HEK293T (cell line): ENCODE measurements around the gene TTC39B.
A peak's percentile ranks its signal among the peaks of the same experiment; 100 is the strongest.

Experiments
- CTCF ChIA-PET: fragments of 350-600 bp; formaldehyde crosslinking; extraction: SDS; loops from one replicate; lab custom pipeline; 2021; ENCODE audit warnings: antibody characterized with exemption, inconsistent platforms; lab: Yijun Ruan, JAX
- POLR2A ChIA-PET: fragments of 350-600 bp; formaldehyde crosslinking; extraction: SDS; loops from one replicate; lab custom pipeline; 2020; ENCODE audit warnings: antibody characterized with exemption, inconsistent platforms; lab: Yijun Ruan, JAX
- DNase-seq: peaks from one replicate; pipeline ENCODE4 v3.0.0; 2012; ENCODE audit warnings: mixed read lengths; ENCODE audit errors: extremely low spot score
- ARNT ChIP-seq: fragments of 450-650 bp; IDR thresholded peaks from 2 replicates; pipeline ENCODE4 v1.6.1; 2017; ENCODE audit warnings: mild to moderate bottlenecking
- BHLHE40 ChIP-seq: fragments of 450-650 bp; IDR thresholded peaks from 2 replicates; pipeline ENCODE4 v1.6.1; 2016; ENCODE audit warnings: mild to moderate bottlenecking, moderate library complexity, borderline replicate concordance
- CTBP1 ChIP-seq: fragments of 450-650 bp; IDR thresholded peaks from 2 replicates; pipeline ENCODE4 v1.6.1; 2016; ENCODE audit warnings: borderline replicate concordance
- ELF4 ChIP-seq: fragments of 450-650 bp; IDR thresholded peaks from 2 replicates; pipeline ENCODE4 v1.6.1; 2017; ENCODE audit warnings: antibody characterized with exemption
- FOXA1 ChIP-seq: fragments of 450-650 bp; IDR thresholded peaks from 2 replicates; pipeline ENCODE4 v1.6.1; 2016; ENCODE audit warnings: mild to moderate bottlenecking
- FOXK2 ChIP-seq: fragments of 450-650 bp; IDR thresholded peaks from 2 replicates; pipeline ENCODE4 v1.6.1; 2016; ENCODE audit warnings: mild to moderate bottlenecking
- FOXM1 ChIP-seq: fragments of 450-650 bp; IDR thresholded peaks from 2 replicates; pipeline ENCODE4 v1.6.1; 2017; ENCODE audit warnings: mild to moderate bottlenecking, borderline replicate concordance
- HDGF ChIP-seq: fragments of 450-650 bp; IDR thresholded peaks from 2 replicates; pipeline ENCODE4 v1.6.1; 2017; ENCODE audit warnings: antibody characterized with exemption, borderline replicate concordance
- L3MBTL2 ChIP-seq: fragments of 450-650 bp; conservative IDR thresholded peaks from 2 replicates; pipeline ENCODE4 v1.6.1; 2016; ENCODE audit warnings: mild to moderate bottlenecking
- LEF1 ChIP-seq: fragments of 450-650 bp; IDR thresholded peaks from 2 replicates; pipeline ENCODE4 v1.6.1; 2017; ENCODE audit warnings: mild to moderate bottlenecking, borderline replicate concordance
- NFRKB ChIP-seq: fragments of 450-650 bp; IDR thresholded peaks from 2 replicates; pipeline ENCODE4 v1.6.1; 2016; ENCODE audit warnings: mild to moderate bottlenecking, moderate library complexity
- SP1 ChIP-seq: fragments of 450-650 bp; IDR thresholded peaks from 2 replicates; pipeline ENCODE4 v1.6.1; 2017
- SUZ12 ChIP-seq: fragments of 450-650 bp; IDR thresholded peaks from 2 replicates; pipeline ENCODE4 v1.6.1; 2016; ENCODE audit warnings: mild to moderate bottlenecking
- TARDBP ChIP-seq: fragments of 450-650 bp; IDR thresholded peaks from 2 replicates; pipeline ENCODE4 v1.6.1; 2016
- ZNF384 ChIP-seq: fragments of 450-650 bp; IDR thresholded peaks from 2 replicates; pipeline ENCODE4 v1.6.1; 2016
- TF ChIP-seq, protein P1 (sequence below): fragments of 450-650 bp; IDR thresholded peaks from 2 replicates; pipeline ENCODE4 v1.6.1; 2016

TTC39B gene

DNA sequence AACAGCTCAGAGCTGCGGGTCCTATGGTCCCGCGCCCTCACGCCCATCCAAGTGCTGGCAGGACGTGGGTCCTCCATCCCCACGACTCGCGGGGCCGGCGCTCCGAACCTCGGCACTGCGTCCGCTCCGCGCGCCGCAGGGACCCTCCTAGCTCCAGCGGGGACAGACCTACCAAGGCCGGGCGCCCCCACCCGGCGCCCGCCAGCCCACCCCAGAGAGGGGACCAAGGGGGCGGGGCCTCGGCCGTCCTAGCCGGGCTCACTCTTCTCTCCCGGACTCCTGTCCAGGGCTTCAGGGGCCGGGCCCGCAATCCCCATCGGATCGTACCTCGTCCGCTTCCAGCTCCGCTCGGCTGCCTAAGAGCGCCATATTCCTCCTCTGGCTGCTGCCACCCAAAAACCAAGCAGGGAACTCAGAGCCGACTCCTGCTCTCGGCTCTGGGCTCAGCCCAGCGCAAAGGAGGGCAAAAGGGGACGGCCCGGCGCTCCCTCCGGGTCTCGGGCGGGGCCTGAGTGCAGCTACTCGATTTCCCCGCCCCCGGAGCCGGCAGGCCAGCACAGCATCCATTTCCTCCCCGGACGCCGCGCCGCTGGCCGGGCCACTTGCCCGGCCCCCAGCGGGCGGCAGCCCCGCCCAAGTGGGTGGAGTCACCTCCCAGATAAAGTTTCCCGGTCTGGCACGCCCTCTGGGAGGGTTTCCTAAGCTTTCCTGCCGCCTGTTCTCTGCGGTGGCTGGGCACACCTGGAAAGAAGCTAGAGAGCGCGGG lies at the start of gene TTC39B:
Gene TTC39B (minus strand): TSS at position 460 of the 766 bp plus-strand sequence. CDS start 91 bp downstream, at position 369.
- ChIA-PET CTCF (no interaction called here), POLR2A (interaction anchor here (0.8 to 2.1 kb wide), 2 partner anchors 8 to 115 kb away, joined by 3 to 6 read pairs; partner anchors contain the start of gene SNAPC3)
- DNase-seq = peak; percentile 85
- TF ChIP-seq FOXA1 (no peak), ARNT (no peak), SUZ12 (no peak), BHLHE40 (no peak), CTBP1 (no peak), ELF4 (no peak)
- TF ChIP-seq, protein P1, sequence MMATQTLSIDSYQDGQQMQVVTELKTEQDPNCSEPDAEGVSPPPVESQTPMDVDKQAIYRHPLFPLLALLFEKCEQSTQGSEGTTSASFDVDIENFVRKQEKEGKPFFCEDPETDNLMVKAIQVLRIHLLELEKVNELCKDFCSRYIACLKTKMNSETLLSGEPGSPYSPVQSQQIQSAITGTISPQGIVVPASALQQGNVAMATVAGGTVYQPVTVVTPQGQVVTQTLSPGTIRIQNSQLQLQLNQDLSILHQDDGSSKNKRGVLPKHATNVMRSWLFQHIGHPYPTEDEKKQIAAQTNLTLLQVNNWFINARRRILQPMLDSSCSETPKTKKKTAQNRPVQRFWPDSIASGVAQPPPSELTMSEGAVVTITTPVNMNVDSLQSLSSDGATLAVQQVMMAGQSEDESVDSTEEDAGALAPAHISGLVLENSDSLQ = no peak

DNA sequence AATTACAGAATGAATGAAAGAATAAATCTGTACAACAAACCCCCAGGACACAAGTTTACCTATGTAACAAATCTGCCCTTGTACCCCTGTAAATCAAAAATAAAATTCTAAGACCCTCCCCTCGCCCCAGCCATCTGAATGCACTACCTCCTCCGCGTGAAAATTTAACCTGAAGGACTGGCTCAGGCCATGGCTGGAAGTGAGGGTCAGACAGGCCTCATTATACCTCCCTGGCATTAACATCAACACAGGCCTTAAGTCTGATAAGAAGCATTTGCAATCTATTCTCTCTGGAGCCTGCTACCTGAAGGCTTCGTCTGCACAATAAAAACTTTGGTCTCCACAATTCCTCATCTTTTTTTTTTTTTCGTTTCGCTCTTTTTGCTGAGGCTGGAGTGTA lies 48.7 kb upstream of the TTC39B start:
- ChIA-PET CTCF (no interaction called here), POLR2A (no interaction called here)
- no peak for TF ChIP-seq SP1
- TF ChIP-seq ARNT = no peak
- TF ChIP-seq BHLHE40 = no peak
- no peak for TF ChIP-seq FOXK2
- no peak for TF ChIP-seq SUZ12
- no peak for TF ChIP-seq LEF1
- TF ChIP-seq, protein P1 = no peak
- no peak for TF ChIP-seq L3MBTL2
- no peak for TF ChIP-seq FOXM1
- TF ChIP-seq TARDBP = no peak
- no peak for TF ChIP-seq HDGF
- TF ChIP-seq ZNF384 = no peak
- TF ChIP-seq NFRKB = no peak
- no peak for TF ChIP-seq FOXA1
- no peak for TF ChIP-seq ELF4
- DNase-seq = no peak

DNA sequence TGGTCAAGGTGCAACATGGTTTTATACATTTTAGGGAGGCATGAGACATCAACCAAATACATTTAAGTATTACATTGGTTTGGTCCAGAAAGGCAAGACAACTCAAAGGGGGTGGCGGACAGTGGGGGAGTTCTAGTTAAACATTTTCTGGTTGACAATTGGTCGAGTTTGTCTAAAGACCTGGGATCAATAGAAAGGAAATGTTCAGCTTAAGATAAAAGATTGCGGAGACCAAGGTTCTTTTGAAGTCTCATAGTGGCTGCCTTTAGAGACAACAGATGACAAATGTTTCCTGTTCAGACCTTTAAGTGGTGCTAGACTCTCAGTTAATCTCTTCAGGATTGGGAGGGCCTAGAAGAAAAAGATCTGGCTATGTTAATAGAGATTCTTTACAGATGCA lies 47.7 kb upstream of the TTC39B start:
- no peak for DNase-seq
- CTCF ChIA-PET = no interaction called here
- TF ChIP-seq NFRKB (no peak), HDGF (no peak), FOXK2 (no peak), ZNF384 (no peak), SP1 (no peak), FOXM1 (no peak), SUZ12 (no peak), TARDBP (no peak), CTBP1 (no peak), ELF4 (no peak), L3MBTL2 (no peak), FOXA1 (no peak), BHLHE40 (no peak), LEF1 (no peak), ARNT (no peak)
- TF ChIP-seq, protein P1 = no peak
- POLR2A ChIA-PET = no interaction called here

DNA sequence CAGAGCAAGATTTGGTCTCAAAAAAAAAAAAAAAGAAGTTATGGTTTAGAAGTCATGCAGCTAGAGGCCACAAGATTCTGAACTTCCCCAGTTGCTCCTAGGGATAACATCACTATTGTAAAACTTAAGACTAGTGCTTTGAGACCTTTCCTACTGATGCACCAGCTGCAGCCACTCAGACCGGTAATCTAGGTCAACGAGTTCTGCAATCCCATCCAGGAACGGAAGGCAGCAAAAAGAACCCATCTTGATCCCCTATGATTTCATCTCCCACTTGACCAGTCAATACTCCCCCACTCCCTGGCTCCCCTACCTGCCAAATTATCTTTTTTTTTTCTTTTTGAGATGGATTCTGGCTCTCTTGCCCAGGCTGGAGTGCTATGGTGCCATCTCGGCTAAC lies 46.9 kb upstream of the TTC39B start:
- TF ChIP-seq, protein P1 = no peak
- no peak for TF ChIP-seq FOXK2
- no peak for TF ChIP-seq ZNF384
- no peak for TF ChIP-seq SUZ12
- no peak for TF ChIP-seq BHLHE40
- TF ChIP-seq ELF4 = no peak
- no peak for TF ChIP-seq LEF1
- TF ChIP-seq HDGF = no peak
- TF ChIP-seq ARNT = no peak
- no peak for TF ChIP-seq NFRKB
- no peak for TF ChIP-seq TARDBP
- no peak for TF ChIP-seq FOXA1
- ChIA-PET CTCF (no interaction called here), POLR2A (no interaction called here)
- DNase-seq = no peak

DNA sequence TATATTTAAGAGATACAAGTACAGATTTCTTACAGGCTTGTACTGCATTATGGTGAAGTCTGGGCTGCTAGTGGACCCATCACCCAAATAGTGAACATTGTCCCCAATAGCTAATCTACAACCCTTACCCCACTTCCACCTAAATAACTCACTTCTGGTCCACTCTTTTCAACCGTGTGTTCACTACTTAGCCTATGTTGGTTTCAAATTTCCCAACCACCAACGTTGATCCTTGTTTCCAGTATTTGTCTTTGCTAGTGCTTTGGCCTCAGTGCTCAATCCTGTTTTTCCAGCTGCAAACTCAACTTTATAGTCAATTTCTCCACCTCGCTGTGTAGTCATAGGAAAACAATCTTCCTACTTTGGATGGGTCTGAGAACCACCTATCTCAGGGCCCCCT lies 45.3 kb upstream of the TTC39B start:
- CTCF ChIA-PET = no interaction called here
- POLR2A ChIA-PET = no interaction called here
- TF ChIP-seq ARNT (no peak), CTBP1 (no peak), HDGF (no peak), SP1 (no peak), FOXK2 (no peak), L3MBTL2 (no peak), FOXM1 (no peak), TARDBP (no peak)
- TF ChIP-seq, protein P1 = no peak
- DNase-seq = no peak
